IMR-90 (cell line): ENCODE results near the gene INO80B. TPM values are rescaled to one million over a fixed set of nuclear protein-coding genes. Genes with fewer than 3 reads are reported as not detected.

ENCODE experiments used
- ATAC-seq: fragments of 200-7000 bp; cut with Tn5 transposase; 2 replicates; pipeline ENCODE4 v1.9.1; 2020; ENCODE audit warnings: low read depth, mild to moderate bottlenecking, moderate library complexity
- BruUV-seq: library from RNA; stranded (reverse); fragments of 400-500 nt; replicated peaks from 2 replicates; lab custom pipeline; 2021; lab: Mats Ljungman, UMichigan
- CTCF ChIA-PET: fragments of 300-600 bp; formaldehyde crosslinking; extraction: SDS; loops from one replicate; lab custom pipeline; 2021; ENCODE audit warnings: antibody characterized with exemption; lab: Yijun Ruan, JAX
- POLR2A ChIA-PET: fragments of 300-600 bp; sonication (Branson Sonifier 250); formaldehyde crosslinking; loops from one replicate; lab custom pipeline; 2022; ENCODE audit warnings: antibody characterized with exemption; ENCODE audit not compliant: unreplicated experiment; lab: Charles Lee
- DNase-seq: peaks from one replicate; pipeline ENCODE4 v3.0.0; 2013
- H2AFZ ChIP-seq: replicated peaks from 2 replicates; pipeline ENCODE3; 2013; ENCODE audit warnings: low read length, mild to moderate bottlenecking; ENCODE audit not compliant: poor library complexity
- H2AK5ac ChIP-seq: 2 replicates; pipeline ENCODE4 v1.6.1; 2013; ENCODE audit warnings: low read depth, low read length, inconsistent platforms
- H2AK9ac ChIP-seq: replicated peaks from 2 replicates; pipeline ENCODE3; 2013; ENCODE audit warnings: mild to moderate bottlenecking, low read depth, low read length, moderate library complexity; ENCODE audit not compliant: poor library complexity
- H2BK120ac ChIP-seq: 2 replicates; pipeline ENCODE4 v1.6.1; 2013; ENCODE audit warnings: low read depth, low read length, inconsistent platforms
- H2BK15ac ChIP-seq: 3 replicates; pipeline ENCODE4 v1.6.1; 2013; ENCODE audit warnings: low read depth, low read length, inconsistent platforms
- H2BK20ac ChIP-seq: 2 replicates; pipeline ENCODE4 v1.6.1; 2013; ENCODE audit warnings: low read depth, mild to moderate bottlenecking, inconsistent platforms, low read length, moderate library complexity
- H2BK5ac ChIP-seq: 2 replicates; pipeline ENCODE4 v1.6.1; 2013; ENCODE audit warnings: mild to moderate bottlenecking, low read depth, low read length, inconsistent platforms; ENCODE audit not compliant: poor library complexity, severe bottlenecking
- H3K14ac ChIP-seq: replicated peaks from 2 replicates; pipeline ENCODE4 v1.6.1; 2013; ENCODE audit warnings: low read depth, low read length, inconsistent platforms
- H3K18ac ChIP-seq: 2 replicates; pipeline ENCODE4 v1.6.1; 2013; ENCODE audit warnings: low read depth, low read length, control low read depth
- H3K23ac ChIP-seq: 2 replicates; pipeline ENCODE4 v1.6.1; 2013; ENCODE audit warnings: low read depth, low read length, inconsistent platforms
- H3K27ac ChIP-seq: 2 replicates; pipeline ENCODE4 v1.5.1; 2013; ENCODE audit warnings: mild to moderate bottlenecking, control low read depth, low read length; ENCODE audit not compliant: insufficient read depth
- H3K27me3 ChIP-seq: 2 replicates; pipeline ENCODE4 v1.6.1; 2013; ENCODE audit warnings: low read length; ENCODE audit not compliant: control insufficient read depth, insufficient read depth
- H3K36me3 ChIP-seq: 2 replicates; pipeline ENCODE4 v1.6.1; 2013; ENCODE audit warnings: low read length, mixed read lengths; ENCODE audit not compliant: control insufficient read depth, insufficient read depth
- H3K4ac ChIP-seq: 2 replicates; pipeline ENCODE4 v1.6.1; 2013; ENCODE audit warnings: low read depth, low read length, inconsistent platforms
- H3K4me1 ChIP-seq: 2 replicates; pipeline ENCODE4 v1.6.1; 2013; ENCODE audit warnings: low read length, mixed read lengths; ENCODE audit not compliant: control insufficient read depth, insufficient read depth
- H3K4me2 ChIP-seq: 2 replicates; pipeline ENCODE4 v1.6.1; 2013; ENCODE audit warnings: low read depth, mild to moderate bottlenecking, control low read depth, low read length, moderate library complexity
- H3K4me3 ChIP-seq: 2 replicates; pipeline ENCODE4 v1.5.1; 2013; ENCODE audit warnings: low read depth, mild to moderate bottlenecking, control low read depth, low read length, moderate library complexity; ENCODE audit not compliant: insufficient read depth
- H3K56ac ChIP-seq: 2 replicates; pipeline ENCODE4 v1.6.1; 2013; ENCODE audit warnings: low read length, inconsistent platforms; ENCODE audit not compliant: insufficient read depth; ENCODE audit errors: extremely low read depth
- H3K79me1 ChIP-seq, 2 experiments: 2 replicates each; pipeline ENCODE4 v1.6.1; 2013; ENCODE audit warnings: low read length in 2 of 2, inconsistent platforms in 1 of 2, low read depth in 1 of 2
- H3K9ac ChIP-seq: 2 replicates; pipeline ENCODE4 v1.6.1; 2013; ENCODE audit warnings: low read depth, low read length, control low read depth
- H3K9me1 ChIP-seq: 2 replicates; pipeline ENCODE4 v1.6.1; 2013; ENCODE audit warnings: low read length, inconsistent platforms; ENCODE audit not compliant: insufficient read depth
- H3K9me3 ChIP-seq: 2 replicates; pipeline ENCODE4 v1.6.1; 2013; ENCODE audit warnings: low read length; ENCODE audit not compliant: control insufficient read depth, insufficient read depth
- H4K20me1 ChIP-seq: 2 replicates; pipeline ENCODE4 v1.6.1; 2013; ENCODE audit warnings: low read length, inconsistent platforms; ENCODE audit not compliant: insufficient read depth
- H4K5ac ChIP-seq: 2 replicates; pipeline ENCODE4 v1.6.1; 2013; ENCODE audit warnings: mild to moderate bottlenecking, low read depth, low read length, control low read depth
- H4K8ac ChIP-seq, 2 experiments: 2 replicates each; pipeline ENCODE4 v1.6.1; 2013; ENCODE audit warnings: low read depth in 2 of 2, low read length in 2 of 2, control low read depth in 1 of 2, inconsistent platforms in 1 of 2
- H4K91ac ChIP-seq: 2 replicates; pipeline ENCODE4 v1.6.1; 2013; ENCODE audit warnings: low read depth, low read length, inconsistent platforms; ENCODE audit not compliant: insufficient read depth
- BHLHE40 ChIP-seq: fragments of 150-350 bp; IDR thresholded peaks from 2 replicates; pipeline ENCODE4 v1.6.1; 2016; ENCODE audit warnings: mild to moderate bottlenecking, low read depth, low read length
- CEBPB ChIP-seq: IDR thresholded peaks from 2 replicates; pipeline ENCODE4 v1.6.1; 2012; ENCODE audit warnings: low read depth, low read length, improper control_type of control experiment
- MAFK ChIP-seq: IDR thresholded peaks from 2 replicates; pipeline ENCODE4 v1.6.1; 2012; ENCODE audit warnings: low read depth, low read length, improper control_type of control experiment
- MAZ ChIP-seq: IDR thresholded peaks from 2 replicates; pipeline ENCODE4 v1.6.1; 2012; ENCODE audit warnings: low read depth, mild to moderate bottlenecking, low read length, improper control_type of control experiment, moderate library complexity, borderline replicate concordance
- MXI1 ChIP-seq: IDR thresholded peaks from 2 replicates; pipeline ENCODE4 v1.6.1; 2012; ENCODE audit warnings: low read depth, mild to moderate bottlenecking, low read length, moderate library complexity, borderline replicate concordance
- NFE2L2 ChIP-seq: fragments of 150-350 bp; IDR thresholded peaks from 2 replicates; pipeline ENCODE4 v1.6.1; 2016; ENCODE audit warnings: low read depth, mild to moderate bottlenecking, low read length
- RFX5 ChIP-seq: IDR thresholded peaks from 2 replicates; pipeline ENCODE4 v1.8.0; 2012; ENCODE audit warnings: low read depth, mild to moderate bottlenecking, low read length, moderate library complexity
- SMC3 ChIP-seq: fragments of 150-350 bp; IDR thresholded peaks from 2 replicates; pipeline ENCODE4 v1.6.1; 2016; ENCODE audit warnings: low read depth, mild to moderate bottlenecking, antibody characterized with exemption, low read length, moderate library complexity
- WGBS, 2 experiments: methylation state at CpG; one replicate each; pipeline versions ENCODE4 v1.1.5 to v1.1.7; 2013; ENCODE audit warnings: missing lambda C conversion rate in 2 of 2; ENCODE audit not compliant: insufficient read length in 1 of 2; ENCODE audit errors: extremely low coverage in 2 of 2; 5-methylcytosine and 5-hydroxymethylcytosine counted together
- dilution Hi-C: fragments of 300-500 bp; cut with HindIII; formaldehyde crosslinking; loops from one replicate; pipeline ENCODE4 v1.14.3; 2018; ENCODE audit warnings: low sequenced_read_pairs; ENCODE audit not compliant: unreplicated experiment
- in situ Hi-C: fragments of 300-500 bp; cut with MboI; formaldehyde crosslinking; loops from 3 replicates; pipeline ENCODE4 v1.14.3; 2019; ENCODE audit warnings: low sequenced_read_pairs, inconsistent platforms, mixed read lengths
- intact Hi-C: fragments of 100-400 bp; cut with micrococcal nuclease; formaldehyde crosslinking; loops from 2 replicates; pipeline ENCODE4 v1.10.0; 2022
- polyA plus RNA-seq, 3 experiments: library from polyadenylated mRNA; depleted of rRNA; stranded (reverse); fragments of >200 nt; gene quantifications; 2 replicates each; pipeline ENCODE4 v1.2.3, GENCODE V29; 2012; ENCODE audit warnings: low replicate concordance in 1 of 3
- total RNA-seq: library from RNA; depleted of rRNA; stranded (reverse); fragments of >200 nt; gene quantifications from 2 replicates; pipeline ENCODE4 v1.2.3, GENCODE V29; 2012
- TF ChIP-seq, protein P1 (sequence below): fragments of 150-350 bp; IDR thresholded peaks from 2 replicates; pipeline ENCODE4 v1.6.1; 2016; ENCODE audit warnings: low read depth, mild to moderate bottlenecking, low read length, moderate library complexity, borderline replicate concordance
- TF ChIP-seq, protein P2 (sequence below): conservative IDR thresholded peaks from 2 replicates; pipeline ENCODE4 v1.5.1; 2012; ENCODE audit warnings: mild to moderate bottlenecking, low read depth, low read length, improper control_type of control experiment
- TF ChIP-seq, protein P3 (sequence below): fragments of 150-350 bp; IDR thresholded peaks from 2 replicates; pipeline ENCODE4 v1.6.1; 2017; ENCODE audit warnings: mild to moderate bottlenecking, antibody characterized with exemption, low read length, low read depth

INO80B gene
- total and polyA plus RNA-seq, 2 of the 4 experiments (the other 2 are of a cell fraction) = 4.5 to 10.5 TPM

DNA sequence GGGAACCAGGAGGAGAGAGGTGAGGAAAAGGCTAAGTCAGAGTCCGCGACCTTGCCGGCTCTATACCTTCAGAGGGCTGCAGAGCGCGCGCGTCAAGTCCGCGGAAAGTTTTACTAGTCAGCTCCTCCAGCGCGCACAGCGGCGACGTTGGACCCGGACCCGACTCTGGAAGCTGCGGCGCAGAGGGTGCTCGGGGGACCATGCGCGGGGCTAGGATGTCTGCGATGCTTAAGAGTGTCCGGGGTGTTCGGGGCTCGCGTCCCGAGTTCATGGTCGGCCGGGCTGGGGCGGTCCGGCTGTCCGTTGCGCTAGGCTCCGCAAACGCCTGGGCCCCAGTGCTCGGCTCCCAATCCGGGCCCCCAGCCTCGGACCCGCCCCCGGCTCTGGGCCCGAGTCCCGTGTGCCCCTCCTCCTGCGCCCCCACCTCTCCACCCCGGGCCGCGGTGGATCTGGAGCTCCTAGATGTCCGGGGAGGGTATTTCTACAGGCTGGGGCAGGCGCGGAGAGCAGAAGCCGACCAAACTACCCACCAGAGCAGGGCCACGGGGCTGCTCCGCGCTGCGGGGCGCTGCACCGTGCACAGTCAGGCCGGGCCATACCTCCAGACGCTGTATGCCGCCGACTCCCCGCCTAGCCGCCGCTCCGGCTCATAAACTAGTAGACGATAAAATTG, 44.5 kb downstream of the INO80B start, which contains the start of gene LBX2 (continued):
- no peak for TF ChIP-seq RFX5

DNA sequence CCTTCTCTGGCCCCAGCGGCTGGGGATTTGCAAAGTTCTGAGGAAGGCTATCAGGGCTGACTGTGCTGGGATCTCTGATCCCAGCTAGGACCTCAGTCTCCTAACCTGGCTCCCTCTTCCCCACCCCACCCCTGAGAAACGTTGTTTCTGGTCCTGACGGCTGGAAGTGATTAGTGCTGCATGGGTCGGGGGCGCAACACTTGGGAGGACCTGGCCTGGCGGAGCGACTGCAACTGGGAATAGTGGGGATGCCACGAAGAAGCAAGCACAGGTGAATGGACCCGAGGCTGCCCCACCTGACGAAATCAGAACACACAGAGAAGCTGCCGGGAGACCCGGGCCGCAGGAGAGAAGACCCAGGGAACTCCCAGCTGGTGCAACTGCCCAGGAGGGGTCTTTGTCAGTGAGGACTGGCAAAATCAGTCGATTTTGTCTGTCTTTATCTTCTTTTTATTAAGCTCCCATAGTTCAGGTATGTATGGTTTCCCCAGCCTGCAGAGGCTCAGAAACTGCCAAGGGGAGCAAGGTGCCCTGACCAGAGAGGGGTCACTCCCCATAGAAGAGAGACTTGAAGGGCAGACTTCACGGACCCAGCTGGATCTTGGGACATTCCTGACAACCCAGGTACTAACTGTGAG, 45.2 kb downstream of the INO80B start:
- H2BK5ac ChIP-seq = no peak overlapping the region
- ChIA-PET CTCF (no interaction called here), POLR2A (no interaction called here)
- H4K91ac ChIP-seq = no peak overlapping the region
- DNase-seq (no peak), ATAC-seq (no peak)
- H4K8ac ChIP-seq = no peak overlapping the region
- no peak overlapping the region for H2BK20ac ChIP-seq
- intact Hi-C loops = no loop called here
- no peak overlapping the region for H3K14ac ChIP-seq
- in situ Hi-C loops = loop anchor here (25.0 kb wide), 1 partner anchor 362 kb away; no protein-coding TSS in a partner anchor
- dilution Hi-C loops = no loop called here
- BruUV-seq = no TSS peak
- H4K20me1 ChIP-seq = no peaks in the 10 kb centered on the region
- no peak overlapping the region for H3K4me3 ChIP-seq
- H3K56ac ChIP-seq = no peak overlapping the region
- no peak overlapping the region for H2AK9ac ChIP-seq
- H3K23ac ChIP-seq = no peak overlapping the region
- H2BK15ac ChIP-seq = no peak overlapping the region
- H3K9me1 ChIP-seq = no peaks in the 10 kb centered on the region
- H4K5ac ChIP-seq = no peak overlapping the region
- H3K27me3 ChIP-seq = peaks cover 38% of the 10 kb centered on the region
- peak overlapping the region; percentile 71 for H2AFZ ChIP-seq
- H3K4ac ChIP-seq = no peak overlapping the region
- H3K27ac ChIP-seq = no peak overlapping the region
- H3K18ac ChIP-seq = no peak overlapping the region
- H3K36me3 ChIP-seq = peaks cover 5% of the 10 kb centered on the region; the same call in 1 of the 2 replicates
- H3K4me1 ChIP-seq = peaks cover 14% of the 10 kb centered on the region
- H3K79me1 ChIP-seq = peaks cover 0 to 20% of the 10 kb centered on the region in 2 experiments; a peak in 3 of 4 replicates
- H3K4me2 ChIP-seq = no peak overlapping the region; the same call in 1 of the 2 replicates
- WGBS, 2 experiments = 94% methylated on average over 3 of the region's 15 CpGs; no CpG with 5 or more reads in 1 of the 2 experiments
- no peak overlapping the region for H2BK120ac ChIP-seq
- no peak overlapping the region for H2AK5ac ChIP-seq
- H3K9ac ChIP-seq = no peak overlapping the region
- H3K9me3 ChIP-seq = no peaks in the 10 kb centered on the region
- TF ChIP-seq NFE2L2 = no peak
- no peak for TF ChIP-seq SMC3
- TF ChIP-seq, protein P1, sequence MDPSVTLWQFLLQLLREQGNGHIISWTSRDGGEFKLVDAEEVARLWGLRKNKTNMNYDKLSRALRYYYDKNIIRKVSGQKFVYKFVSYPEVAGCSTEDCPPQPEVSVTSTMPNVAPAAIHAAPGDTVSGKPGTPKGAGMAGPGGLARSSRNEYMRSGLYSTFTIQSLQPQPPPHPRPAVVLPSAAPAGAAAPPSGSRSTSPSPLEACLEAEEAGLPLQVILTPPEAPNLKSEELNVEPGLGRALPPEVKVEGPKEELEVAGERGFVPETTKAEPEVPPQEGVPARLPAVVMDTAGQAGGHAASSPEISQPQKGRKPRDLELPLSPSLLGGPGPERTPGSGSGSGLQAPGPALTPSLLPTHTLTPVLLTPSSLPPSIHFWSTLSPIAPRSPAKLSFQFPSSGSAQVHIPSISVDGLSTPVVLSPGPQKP = no peak
- no peak for TF ChIP-seq MAFK
- TF ChIP-seq MXI1 = no peak
- TF ChIP-seq RFX5 = no peak
- no peak for TF ChIP-seq MAZ
- TF ChIP-seq CEBPB = no peak
- TF ChIP-seq, protein P2, sequence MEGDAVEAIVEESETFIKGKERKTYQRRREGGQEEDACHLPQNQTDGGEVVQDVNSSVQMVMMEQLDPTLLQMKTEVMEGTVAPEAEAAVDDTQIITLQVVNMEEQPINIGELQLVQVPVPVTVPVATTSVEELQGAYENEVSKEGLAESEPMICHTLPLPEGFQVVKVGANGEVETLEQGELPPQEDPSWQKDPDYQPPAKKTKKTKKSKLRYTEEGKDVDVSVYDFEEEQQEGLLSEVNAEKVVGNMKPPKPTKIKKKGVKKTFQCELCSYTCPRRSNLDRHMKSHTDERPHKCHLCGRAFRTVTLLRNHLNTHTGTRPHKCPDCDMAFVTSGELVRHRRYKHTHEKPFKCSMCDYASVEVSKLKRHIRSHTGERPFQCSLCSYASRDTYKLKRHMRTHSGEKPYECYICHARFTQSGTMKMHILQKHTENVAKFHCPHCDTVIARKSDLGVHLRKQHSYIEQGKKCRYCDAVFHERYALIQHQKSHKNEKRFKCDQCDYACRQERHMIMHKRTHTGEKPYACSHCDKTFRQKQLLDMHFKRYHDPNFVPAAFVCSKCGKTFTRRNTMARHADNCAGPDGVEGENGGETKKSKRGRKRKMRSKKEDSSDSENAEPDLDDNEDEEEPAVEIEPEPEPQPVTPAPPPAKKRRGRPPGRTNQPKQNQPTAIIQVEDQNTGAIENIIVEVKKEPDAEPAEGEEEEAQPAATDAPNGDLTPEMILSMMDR = no peak
- no peak for TF ChIP-seq BHLHE40
- TF ChIP-seq, protein P3, sequence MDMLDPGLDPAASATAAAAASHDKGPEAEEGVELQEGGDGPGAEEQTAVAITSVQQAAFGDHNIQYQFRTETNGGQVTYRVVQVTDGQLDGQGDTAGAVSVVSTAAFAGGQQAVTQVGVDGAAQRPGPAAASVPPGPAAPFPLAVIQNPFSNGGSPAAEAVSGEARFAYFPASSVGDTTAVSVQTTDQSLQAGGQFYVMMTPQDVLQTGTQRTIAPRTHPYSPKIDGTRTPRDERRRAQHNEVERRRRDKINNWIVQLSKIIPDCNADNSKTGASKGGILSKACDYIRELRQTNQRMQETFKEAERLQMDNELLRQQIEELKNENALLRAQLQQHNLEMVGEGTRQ = no peak
